Measurements from ENCODE around the gene SLCO3A1. TPM values are rescaled to one million over a fixed set of nuclear protein-coding genes. Genes with fewer than 3 reads are reported as not detected.

SLCO3A1 gene
- total and polyA plus RNA-seq, 4 donors = 1.6 to 3.6 (median 2.4) TPM

- Histone ChIP-seq H3K4me1 (ENCODE audit: control insufficient read depth in 4 of 4, insufficient read depth in 4 of 4, low read length in 3 of 4) (no peaks in the 10 kb centered on the region), H3K27ac (ENCODE audit: low read depth in 1 of 2, low read length in 2 of 2) (no peak overlapping the region), H3K36me3 (ENCODE audit: control insufficient read depth in 4 of 4, insufficient read depth in 3 of 4, low read depth in 1 of 4, low read length in 3 of 4) (no peaks in the 10 kb centered on the region), H3K9ac (ENCODE audit: low read depth in 1 of 2, low read length in 2 of 2) (no peak overlapping the region), H3K4me3 (ENCODE audit: low read depth in 1 of 3, low read length in 3 of 3) (no peak overlapping the region), H3K27me3 (ENCODE audit: control insufficient read depth in 4 of 4, insufficient read depth in 4 of 4, low read length in 3 of 4) (no peaks in the 10 kb centered on the region), H3K9me3 (ENCODE audit: control insufficient read depth in 4 of 4, low read length in 3 of 4) (no peaks in the 10 kb centered on the region)
- 76% methylated on average over 1 of the region's 1 CpG for WGBS
- no peak for DNase-seq (ENCODE audit: low spot score)
- TF ChIP-seq NR2F2 (IDR thresholded peaks at IDR 0.05) = no peak
- TF ChIP-seq, protein P1, sequence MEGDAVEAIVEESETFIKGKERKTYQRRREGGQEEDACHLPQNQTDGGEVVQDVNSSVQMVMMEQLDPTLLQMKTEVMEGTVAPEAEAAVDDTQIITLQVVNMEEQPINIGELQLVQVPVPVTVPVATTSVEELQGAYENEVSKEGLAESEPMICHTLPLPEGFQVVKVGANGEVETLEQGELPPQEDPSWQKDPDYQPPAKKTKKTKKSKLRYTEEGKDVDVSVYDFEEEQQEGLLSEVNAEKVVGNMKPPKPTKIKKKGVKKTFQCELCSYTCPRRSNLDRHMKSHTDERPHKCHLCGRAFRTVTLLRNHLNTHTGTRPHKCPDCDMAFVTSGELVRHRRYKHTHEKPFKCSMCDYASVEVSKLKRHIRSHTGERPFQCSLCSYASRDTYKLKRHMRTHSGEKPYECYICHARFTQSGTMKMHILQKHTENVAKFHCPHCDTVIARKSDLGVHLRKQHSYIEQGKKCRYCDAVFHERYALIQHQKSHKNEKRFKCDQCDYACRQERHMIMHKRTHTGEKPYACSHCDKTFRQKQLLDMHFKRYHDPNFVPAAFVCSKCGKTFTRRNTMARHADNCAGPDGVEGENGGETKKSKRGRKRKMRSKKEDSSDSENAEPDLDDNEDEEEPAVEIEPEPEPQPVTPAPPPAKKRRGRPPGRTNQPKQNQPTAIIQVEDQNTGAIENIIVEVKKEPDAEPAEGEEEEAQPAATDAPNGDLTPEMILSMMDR (IDR thresholded peaks at IDR 0.05; ENCODE audit: low read depth, low read length, missing input control) = no peak
These were observed 186.8 kb downstream of the SLCO3A1 start for GRCh38 chr15:92040350-92040749.

GRCh38 chr15:92041371-92041770 is 187.9 kb downstream of the SLCO3A1 start:
- H3K36me3 ChIP-seq (ENCODE audit: control insufficient read depth in 4 of 4, insufficient read depth in 3 of 4, low read depth in 1 of 4, low read length in 3 of 4) = no peaks in the 10 kb centered on the region
- 93% methylated on average over 4 of the region's 4 CpGs for WGBS

DNA sequence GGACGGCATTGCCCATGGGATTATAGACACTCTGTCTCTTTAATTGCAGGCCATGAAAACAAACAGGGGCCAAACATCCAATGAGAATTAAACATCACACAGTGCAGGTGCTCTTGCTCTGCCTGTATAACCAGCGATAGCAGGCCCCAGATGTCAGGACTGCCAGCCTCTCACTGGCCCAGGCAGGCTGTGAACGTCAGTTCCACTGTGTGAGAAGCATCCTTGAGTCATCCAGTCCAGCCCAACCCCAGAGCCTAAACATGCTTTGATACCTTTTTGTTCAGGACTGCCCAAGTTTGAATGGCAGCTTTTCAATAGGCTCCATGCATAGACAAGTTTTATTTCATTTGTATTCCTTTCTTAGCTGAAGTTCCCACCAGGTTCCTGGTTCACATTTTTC is 189.8 kb downstream of the SLCO3A1 start:
- no peaks in the 10 kb centered on the region for H3K36me3 ChIP-seq (ENCODE audit: control insufficient read depth in 4 of 4, insufficient read depth in 3 of 4, low read depth in 1 of 4, low read length in 3 of 4)
- no peak overlapping the region for H3K4me3 ChIP-seq (ENCODE audit: low read depth in 1 of 3, low read length in 3 of 3)
- 87% methylated on average over 3 of the region's 3 CpGs for WGBS
- H3K9ac ChIP-seq (ENCODE audit: low read depth in 1 of 2, low read length in 2 of 2) = no peak overlapping the region
- no peaks in the 10 kb centered on the region for H3K9me3 ChIP-seq (ENCODE audit: control insufficient read depth in 4 of 4, low read length in 3 of 4)
- no peaks in the 10 kb centered on the region for H3K4me1 ChIP-seq (ENCODE audit: control insufficient read depth in 4 of 4, insufficient read depth in 4 of 4, low read length in 3 of 4)
- H3K27ac ChIP-seq (ENCODE audit: low read depth in 1 of 2, low read length in 2 of 2) = no peak overlapping the region
- DNase-seq (ENCODE audit: low spot score) = no peak
- TF ChIP-seq YY1 (IDR thresholded peaks at IDR 0.05) = no peak
- H3K27me3 ChIP-seq (ENCODE audit: control insufficient read depth in 4 of 4, insufficient read depth in 4 of 4, low read length in 3 of 4) = no peaks in the 10 kb centered on the region

More at GRCh38 chr15:92041371-92041770, 187.9 kb downstream of the SLCO3A1 start:
- no peak overlapping the region for H3K4me3 ChIP-seq (ENCODE audit: low read depth in 1 of 3, low read length in 3 of 3)
- H3K27me3 ChIP-seq (ENCODE audit: control insufficient read depth in 4 of 4, insufficient read depth in 4 of 4, low read length in 3 of 4) = no peaks in the 10 kb centered on the region
- no peak overlapping the region for H3K27ac ChIP-seq (ENCODE audit: low read depth in 1 of 2, low read length in 2 of 2)
- no peak overlapping the region for H3K9ac ChIP-seq (ENCODE audit: low read depth in 1 of 2, low read length in 2 of 2)
- no peaks in the 10 kb centered on the region for H3K4me1 ChIP-seq (ENCODE audit: control insufficient read depth in 4 of 4, insufficient read depth in 4 of 4, low read length in 3 of 4)
- no peak for DNase-seq (ENCODE audit: low spot score)
- no peak for TF ChIP-seq SP1 (IDR thresholded peaks at IDR 0.05)
- TF ChIP-seq RXRA (IDR thresholded peaks at IDR 0.05) = no peak
- TF ChIP-seq, protein P1 (IDR thresholded peaks at IDR 0.05; ENCODE audit: low read depth, low read length, missing input control) = no peak
- no peak for TF ChIP-seq FOXA2 (IDR thresholded peaks at IDR 0.05)
- H3K9me3 ChIP-seq (ENCODE audit: control insufficient read depth in 4 of 4, low read length in 3 of 4) = no peaks in the 10 kb centered on the region

DNA sequence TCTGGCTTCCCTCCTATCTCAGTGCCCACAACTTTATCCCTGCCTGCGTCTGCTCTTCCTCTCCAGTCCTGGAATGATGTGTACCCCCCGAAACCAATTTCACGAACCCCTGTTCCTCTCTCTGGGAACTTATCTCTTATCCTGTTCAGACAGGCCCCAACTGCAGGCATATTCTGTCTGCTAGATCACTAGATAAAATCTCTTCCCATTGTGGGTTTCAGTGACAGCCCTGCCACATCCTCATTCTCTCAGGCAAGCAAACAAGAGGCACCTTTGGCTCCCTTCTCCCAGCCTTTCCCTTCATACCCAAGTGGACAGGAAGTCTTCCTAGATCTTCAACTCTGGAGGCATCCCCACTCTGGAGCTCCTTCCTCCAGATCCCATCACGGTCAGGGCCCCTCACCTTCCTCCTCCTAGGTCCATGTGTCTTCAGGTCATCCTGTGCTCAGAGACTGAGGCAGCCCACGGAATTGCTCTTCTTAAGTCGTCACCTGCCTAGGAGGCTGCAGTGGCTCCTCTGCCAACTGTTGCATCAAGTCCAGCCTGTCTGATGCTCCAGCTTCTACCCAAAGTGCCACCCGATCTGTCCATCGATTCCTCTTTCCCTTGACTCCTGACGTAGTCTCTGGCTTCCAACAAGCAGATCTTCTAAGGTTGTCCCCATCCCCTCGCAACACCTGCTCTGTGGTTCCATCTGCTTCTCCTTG is 190.8 kb downstream of the SLCO3A1 start:
- Histone ChIP-seq H3K27me3 (ENCODE audit: control insufficient read depth in 4 of 4, insufficient read depth in 4 of 4, low read length in 3 of 4) (no peaks in the 10 kb centered on the region), H3K27ac (ENCODE audit: low read depth in 1 of 2, low read length in 2 of 2) (no peak overlapping the region), H3K9me3 (ENCODE audit: control insufficient read depth in 4 of 4, low read length in 3 of 4) (no peaks in the 10 kb centered on the region), H3K9ac (ENCODE audit: low read depth in 1 of 2, low read length in 2 of 2) (no peak overlapping the region), H3K4me1 (ENCODE audit: control insufficient read depth in 4 of 4, insufficient read depth in 4 of 4, low read length in 3 of 4) (no peaks in the 10 kb centered on the region), H3K4me3 (ENCODE audit: low read depth in 1 of 3, low read length in 3 of 3) (no peak overlapping the region), H3K36me3 (ENCODE audit: control insufficient read depth in 4 of 4, insufficient read depth in 3 of 4, low read depth in 1 of 4, low read length in 3 of 4) (no peaks in the 10 kb centered on the region)
- TF ChIP-seq JUND (IDR thresholded peaks at IDR 0.05) (no peak), NR2F2 (IDR thresholded peaks at IDR 0.05) (no peak), FOXA1 (IDR thresholded peaks at IDR 0.05) (no peak), HNF4A (conservative IDR thresholded peaks at IDR 0.05) (no peak), RAD21 (IDR thresholded peaks at IDR 0.05) (no peak), TAF1 (conservative IDR thresholded peaks at IDR 0.05) (no peak)
- 87% methylated on average over 10 of the region's 10 CpGs for WGBS
- no peak for DNase-seq (ENCODE audit: low spot score)
